OCI-LY7 (cell line): Measurements from ENCODE around the gene CWC25. TPM values are rescaled to one million over a fixed set of nuclear protein-coding genes. Genes with fewer than 3 reads are reported as not detected.
"Not testable (repeated sequence)": the region's sequence is repeated elsewhere in the genome, so short reads cannot be mapped to it uniquely, and the experiment has no call there.

Source experiments
- BruUV-seq: library from RNA; stranded (reverse); fragments of 400-500 nt; replicated peaks from 2 replicates; lab custom pipeline; 2021; lab: Mats Ljungman, UMichigan
- CTCF ChIA-PET: fragments of 300-600 bp; sonication (Branson Sonifier 250); formaldehyde crosslinking; loops from one replicate; lab custom pipeline; 2022; ENCODE audit warnings: antibody characterized with exemption; ENCODE audit not compliant: unreplicated experiment; lab: Charles Lee
- POLR2A ChIA-PET: fragments of 300-600 bp; sonication (Branson Sonifier 250); formaldehyde crosslinking; loops from one replicate; lab custom pipeline; 2022; ENCODE audit warnings: antibody characterized with exemption; lab: Charles Lee
- DNase-seq: peaks from one replicate; pipeline ENCODE4 v3.0.0-alpha.2; 2015; ENCODE audit warnings: low spot score
- H2AFZ ChIP-seq: fragments of 200-600 bp; sonication (generic), shearing (Covaris generic); 2 replicates; pipeline ENCODE4 v1.6.1; 2014; ENCODE audit warnings: mild to moderate bottlenecking, antibody characterized with exemption, low read length, moderate library complexity
- H3K27ac ChIP-seq: fragments of 200-600 bp; sonication (generic); 2 replicates; pipeline ENCODE4 v1.5.1; 2014; ENCODE audit warnings: mixed run types, low read depth, mild to moderate bottlenecking, moderate library complexity, low read length, inconsistent platforms; ENCODE audit not compliant: poor library complexity, severe bottlenecking
- H3K36me3 ChIP-seq: fragments of 200-600 bp; sonication (generic); 2 replicates; pipeline ENCODE4 v1.6.1; 2014; ENCODE audit warnings: mild to moderate bottlenecking, antibody characterized with exemption, low read length, moderate library complexity, mixed read lengths; ENCODE audit not compliant: insufficient read depth
- H3K4me1 ChIP-seq: fragments of 200-600 bp; sonication (generic); 2 replicates; pipeline ENCODE4 v1.5.1; 2014; ENCODE audit warnings: mild to moderate bottlenecking, low read length; ENCODE audit not compliant: insufficient read depth, poor library complexity, severe bottlenecking
- H3K4me2 ChIP-seq: fragments of 200-600 bp; sonication (generic); 2 replicates; pipeline ENCODE4 v1.6.1; 2014; ENCODE audit warnings: mild to moderate bottlenecking, low read length
- H3K4me3 ChIP-seq: fragments of 200-600 bp; sonication (generic); 2 replicates; pipeline ENCODE4 v1.5.1; 2014; ENCODE audit warnings: mild to moderate bottlenecking, low read depth, low read length; ENCODE audit not compliant: poor library complexity, severe bottlenecking
- H3K79me2 ChIP-seq: fragments of 200-600 bp; sonication (generic); 2 replicates; pipeline ENCODE4 v1.6.1; 2016; ENCODE audit warnings: low read depth, mild to moderate bottlenecking, low read length, moderate library complexity, mixed read lengths; ENCODE audit not compliant: insufficient read depth
- H3K9me2 ChIP-seq: fragments of 200-600 bp; sonication (generic); 2 replicates; pipeline ENCODE4 v1.6.1; 2016; ENCODE audit warnings: mild to moderate bottlenecking, low read length, mixed read lengths; ENCODE audit not compliant: insufficient read depth
- H3K9me3 ChIP-seq: fragments of 200-600 bp; sonication (generic); 2 replicates; pipeline ENCODE4 v1.6.1; 2014; ENCODE audit warnings: mild to moderate bottlenecking, mixed run types, low read length, mixed read lengths
- H4K20me1 ChIP-seq: fragments of 200-600 bp; sonication (generic); 2 replicates; pipeline ENCODE4 v1.6.1; 2014; ENCODE audit warnings: mild to moderate bottlenecking, antibody characterized with exemption, low read length, moderate library complexity, mixed read lengths; ENCODE audit not compliant: insufficient read depth
- EZH2phosphoT487 ChIP-seq: fragments of 200-600 bp; sonication (generic); IDR thresholded peaks from 2 replicates; pipeline ENCODE4 v1.6.1; 2018; ENCODE audit warnings: low read depth, borderline replicate concordance, mild to moderate bottlenecking, mixed run types, antibody characterized with exemption, low read length, moderate library complexity, mixed read lengths
- intact Hi-C: fragments of 100-400 bp; cut with micrococcal nuclease; formaldehyde crosslinking; loops from one replicate; pipeline ENCODE4 v1.10.0; 2022; ENCODE audit not compliant: unreplicated experiment
- total RNA-seq, 2 experiments: library from RNA; depleted of rRNA in 1 of 2; stranded (reverse); fragments of >200 nt in 1 of 2; shearing (Covaris generic) in 1 of 2; gene quantifications; 2 replicates each; pipeline ENCODE4 v1.2.3, GENCODE V29; 2014 to 2022
- TF ChIP-seq, protein P1 (sequence below): fragments of 200-600 bp; sonication (generic); conservative IDR thresholded peaks from 2 replicates; pipeline ENCODE4 v1.5.1; 2014; ENCODE audit warnings: mild to moderate bottlenecking, antibody characterized with exemption, low read length, moderate library complexity, mixed read lengths

CWC25 gene
- total RNA-seq, 2 experiments from 2014 or later: 22.2 to 26.8 TPM

DNA sequence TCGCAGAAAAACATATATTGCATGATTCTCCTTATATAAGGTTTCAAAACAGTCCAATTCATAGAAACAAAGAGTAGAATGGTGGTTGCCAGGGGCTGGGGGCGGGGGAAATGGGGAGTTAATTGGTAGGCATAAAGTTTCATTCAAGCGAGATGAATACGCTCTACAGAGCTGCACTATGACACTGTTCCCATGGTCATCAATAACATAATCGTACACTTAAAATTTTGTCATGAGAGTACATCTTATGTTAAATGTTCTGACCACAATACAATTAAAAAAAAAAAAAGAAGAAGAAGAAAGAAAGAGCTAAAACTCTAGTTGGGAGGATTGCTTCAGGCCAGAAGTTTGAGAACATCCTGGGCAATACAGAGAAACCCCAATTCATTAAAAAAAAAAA is 30.9 kb downstream of the CWC25 start:
- ChIA-PET CTCF (interaction anchor here (0.6 kb wide), 2 partner anchors 89 to 128 kb away, joined by 3 read pairs; no protein-coding TSS in a partner anchor), POLR2A (interaction anchor here (0.6 to 1.0 kb wide), 5 partner anchors 13 to 144 kb away, joined by 3 to 5 read pairs (median 3); partner anchors contain the start of gene EPOP)
- peaks cover 15% of the 10 kb centered on the region for H3K4me1 ChIP-seq
- H3K79me2 ChIP-seq: peaks cover 38% of the 10 kb centered on the region
- peaks cover 17% of the 10 kb centered on the region for H3K36me3 ChIP-seq
- no peak overlapping the region for H3K4me3 ChIP-seq
- no peak overlapping the region for H2AFZ ChIP-seq
- H3K9me3 ChIP-seq: no peaks in the 10 kb centered on the region
- TF ChIP-seq EZH2phosphoT487: no peak
- TF ChIP-seq, protein P1, sequence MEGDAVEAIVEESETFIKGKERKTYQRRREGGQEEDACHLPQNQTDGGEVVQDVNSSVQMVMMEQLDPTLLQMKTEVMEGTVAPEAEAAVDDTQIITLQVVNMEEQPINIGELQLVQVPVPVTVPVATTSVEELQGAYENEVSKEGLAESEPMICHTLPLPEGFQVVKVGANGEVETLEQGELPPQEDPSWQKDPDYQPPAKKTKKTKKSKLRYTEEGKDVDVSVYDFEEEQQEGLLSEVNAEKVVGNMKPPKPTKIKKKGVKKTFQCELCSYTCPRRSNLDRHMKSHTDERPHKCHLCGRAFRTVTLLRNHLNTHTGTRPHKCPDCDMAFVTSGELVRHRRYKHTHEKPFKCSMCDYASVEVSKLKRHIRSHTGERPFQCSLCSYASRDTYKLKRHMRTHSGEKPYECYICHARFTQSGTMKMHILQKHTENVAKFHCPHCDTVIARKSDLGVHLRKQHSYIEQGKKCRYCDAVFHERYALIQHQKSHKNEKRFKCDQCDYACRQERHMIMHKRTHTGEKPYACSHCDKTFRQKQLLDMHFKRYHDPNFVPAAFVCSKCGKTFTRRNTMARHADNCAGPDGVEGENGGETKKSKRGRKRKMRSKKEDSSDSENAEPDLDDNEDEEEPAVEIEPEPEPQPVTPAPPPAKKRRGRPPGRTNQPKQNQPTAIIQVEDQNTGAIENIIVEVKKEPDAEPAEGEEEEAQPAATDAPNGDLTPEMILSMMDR: no peak
- no peak overlapping the region for H3K4me2 ChIP-seq
- BruUV-seq: no TSS peak
- intact Hi-C loops: no loop called here
- no peak overlapping the region for H3K27ac ChIP-seq
- no peak for DNase-seq
- no peaks in the 10 kb centered on the region for H3K9me2 ChIP-seq
- H4K20me1 ChIP-seq: no peaks in the 10 kb centered on the region

DNA sequence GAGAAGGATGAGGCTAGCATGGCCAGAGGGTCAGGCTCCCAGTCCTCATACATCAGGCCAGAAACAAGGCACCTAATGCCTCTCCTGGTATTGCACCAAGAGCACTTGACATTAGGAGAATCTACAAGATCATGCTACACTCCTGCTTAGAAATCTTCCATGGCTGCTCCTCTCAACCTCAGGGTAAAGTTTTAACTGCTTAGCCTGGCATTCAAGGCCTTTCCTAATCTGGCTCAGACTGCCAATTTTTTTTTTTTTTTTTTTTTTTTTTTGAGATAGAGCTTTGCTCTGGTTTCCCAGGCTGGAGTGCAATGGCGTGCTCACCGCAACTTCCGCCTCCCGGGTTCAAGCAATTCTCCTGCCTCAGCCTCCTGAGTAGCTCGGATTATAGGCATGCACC is 34.0 kb downstream of the CWC25 start:
- Histone ChIP-seq H3K36me3 (peaks cover 19% of the 10 kb centered on the region), H3K4me1 (no peaks in the 10 kb centered on the region), H3K79me2 (0 out of 2 replicates have a peak, but pooled peaks cover 11% of the 10 kb centered on the region), H2AFZ (no peak overlapping the region), H3K27ac (no peak overlapping the region), H4K20me1 (no peaks in the 10 kb centered on the region), H3K4me3 (no peak overlapping the region), H3K9me3 (no peaks in the 10 kb centered on the region), H3K4me2 (no peak overlapping the region), H3K9me2 (no peaks in the 10 kb centered on the region)
- POLR2A ChIA-PET: interaction anchor here (0.6 to 1.2 kb wide), 2 partner anchors 21 to 62 kb away, joined by 3 read pairs; no protein-coding TSS in a partner anchor
- DNase-seq: no peak
- no peak for TF ChIP-seq EZH2phosphoT487
- TF ChIP-seq, protein P1: no peak
- intact Hi-C loops: no loop called here
- CTCF ChIA-PET: no interaction called here
- BruUV-seq: no TSS peak

DNA sequence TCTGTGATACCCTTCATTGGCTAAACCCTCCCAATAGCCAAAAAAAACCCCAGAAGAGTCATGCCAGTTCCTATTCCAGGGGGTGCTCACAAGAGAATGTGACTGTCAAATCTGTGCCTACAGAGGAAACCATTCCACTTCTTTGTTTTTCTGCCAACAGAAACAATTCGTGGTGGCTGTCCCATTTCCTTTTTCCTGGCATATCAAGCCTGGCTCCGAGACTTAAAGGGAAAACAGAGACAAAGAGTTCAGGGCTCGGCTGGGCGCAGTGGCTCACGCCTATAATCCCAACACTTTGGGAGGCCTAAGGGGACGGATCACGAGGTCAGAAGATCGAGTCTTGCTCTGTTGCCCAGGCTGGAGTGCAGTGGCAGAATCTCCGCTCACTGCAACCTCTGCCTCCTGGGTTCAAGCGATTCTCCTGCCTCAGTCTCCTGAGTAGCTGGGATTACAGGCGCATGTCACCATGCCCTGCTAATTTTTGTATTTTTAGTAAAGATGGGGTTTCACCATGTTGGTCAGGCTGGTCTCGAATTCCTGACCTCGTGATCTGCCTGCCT is 34.9 kb downstream of the CWC25 start:
- H3K4me1 ChIP-seq, H3K9me3 ChIP-seq, H3K4me3 ChIP-seq, CTCF ChIA-PET, BruUV-seq, H4K20me1 ChIP-seq, H3K27ac ChIP-seq, H3K9me2 ChIP-seq, POLR2A ChIA-PET, DNase-seq, H3K4me2 ChIP-seq, intact Hi-C loops, H2AFZ ChIP-seq: not testable (repeated sequence)
- H3K79me2 ChIP-seq: 0 out of 2 replicates have a peak, but pooled peaks cover 11% of the 10 kb centered on the region
- H3K36me3 ChIP-seq: peaks cover 16% of the 10 kb centered on the region
